ENCODE measurements around the gene SPOCK1.

DNA sequence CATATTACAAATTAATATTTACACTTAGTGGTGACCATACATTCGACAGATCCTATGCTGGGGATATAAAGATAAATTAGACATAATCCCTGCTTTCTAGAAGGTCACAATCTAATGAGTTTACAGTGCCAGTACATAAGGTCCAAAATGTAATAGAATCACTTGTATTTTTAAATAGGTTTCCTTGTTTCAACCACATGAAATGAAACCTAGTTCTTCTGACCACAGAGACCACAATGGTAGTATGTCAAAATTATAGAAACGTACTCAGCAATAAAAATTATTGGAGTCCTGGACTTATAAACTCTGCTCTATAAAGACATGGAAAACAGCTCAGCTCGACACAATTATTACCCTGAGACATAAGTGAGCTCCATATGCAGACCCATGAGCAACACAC is 444.3 kb downstream of the SPOCK1 start:
- TF ChIP-seq, protein P1, sequence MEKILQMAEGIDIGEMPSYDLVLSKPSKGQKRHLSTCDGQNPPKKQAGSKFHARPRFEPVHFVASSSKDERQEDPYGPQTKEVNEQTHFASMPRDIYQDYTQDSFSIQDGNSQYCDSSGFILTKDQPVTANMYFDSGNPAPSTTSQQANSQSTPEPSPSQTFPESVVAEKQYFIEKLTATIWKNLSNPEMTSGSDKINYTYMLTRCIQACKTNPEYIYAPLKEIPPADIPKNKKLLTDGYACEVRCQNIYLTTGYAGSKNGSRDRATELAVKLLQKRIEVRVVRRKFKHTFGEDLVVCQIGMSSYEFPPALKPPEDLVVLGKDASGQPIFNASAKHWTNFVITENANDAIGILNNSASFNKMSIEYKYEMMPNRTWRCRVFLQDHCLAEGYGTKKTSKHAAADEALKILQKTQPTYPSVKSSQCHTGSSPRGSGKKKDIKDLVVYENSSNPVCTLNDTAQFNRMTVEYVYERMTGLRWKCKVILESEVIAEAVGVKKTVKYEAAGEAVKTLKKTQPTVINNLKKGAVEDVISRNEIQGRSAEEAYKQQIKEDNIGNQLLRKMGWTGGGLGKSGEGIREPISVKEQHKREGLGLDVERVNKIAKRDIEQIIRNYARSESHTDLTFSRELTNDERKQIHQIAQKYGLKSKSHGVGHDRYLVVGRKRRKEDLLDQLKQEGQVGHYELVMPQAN (IDR thresholded peaks at IDR 0.05; ENCODE audit: borderline replicate concordance) = no peak
- TF ChIP-seq SP1 (CRISPR knock-in tag; IDR thresholded peaks at IDR 0.05) = no peak
- no peak for TF ChIP-seq POLR2AphosphoS5 (IDR thresholded peaks at IDR 0.05; ENCODE audit: control insufficient read depth, insufficient read depth, low read depth, low read length)
- TF ChIP-seq, protein P2, sequence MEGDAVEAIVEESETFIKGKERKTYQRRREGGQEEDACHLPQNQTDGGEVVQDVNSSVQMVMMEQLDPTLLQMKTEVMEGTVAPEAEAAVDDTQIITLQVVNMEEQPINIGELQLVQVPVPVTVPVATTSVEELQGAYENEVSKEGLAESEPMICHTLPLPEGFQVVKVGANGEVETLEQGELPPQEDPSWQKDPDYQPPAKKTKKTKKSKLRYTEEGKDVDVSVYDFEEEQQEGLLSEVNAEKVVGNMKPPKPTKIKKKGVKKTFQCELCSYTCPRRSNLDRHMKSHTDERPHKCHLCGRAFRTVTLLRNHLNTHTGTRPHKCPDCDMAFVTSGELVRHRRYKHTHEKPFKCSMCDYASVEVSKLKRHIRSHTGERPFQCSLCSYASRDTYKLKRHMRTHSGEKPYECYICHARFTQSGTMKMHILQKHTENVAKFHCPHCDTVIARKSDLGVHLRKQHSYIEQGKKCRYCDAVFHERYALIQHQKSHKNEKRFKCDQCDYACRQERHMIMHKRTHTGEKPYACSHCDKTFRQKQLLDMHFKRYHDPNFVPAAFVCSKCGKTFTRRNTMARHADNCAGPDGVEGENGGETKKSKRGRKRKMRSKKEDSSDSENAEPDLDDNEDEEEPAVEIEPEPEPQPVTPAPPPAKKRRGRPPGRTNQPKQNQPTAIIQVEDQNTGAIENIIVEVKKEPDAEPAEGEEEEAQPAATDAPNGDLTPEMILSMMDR (IDR thresholded peaks at IDR 0.05 in 2 of 3, conservative IDR thresholded peaks at IDR 0.05 in 1 of 3; ENCODE audit: insufficient read depth in 2 of 3, low read depth in 1 of 3, low read length in 3 of 3) = no peak
- TF ChIP-seq ETV1 (tag; conservative IDR thresholded peaks at IDR 0.05; ENCODE audit: low read depth) = no peak
- TF ChIP-seq POLR2A (conservative IDR thresholded peaks at IDR 0.05) = no peak
- no peak for TF ChIP-seq ZNF212 (CRISPR knock-in tag; IDR thresholded peaks at IDR 0.05)
- TF ChIP-seq ZFX (CRISPR knock-in tag; IDR thresholded peaks at IDR 0.05) = no peak
